CD4-positive, alpha-beta T cell treated with Interleukin-17A for 4 hours (primary cell): ENCODE data around the gene IFIT1.
A peak's percentile ranks its signal among the peaks of the same experiment; 100 is the strongest.
"Not testable (repeated sequence)": the region's sequence is repeated elsewhere in the genome, so short reads cannot be mapped to it uniquely, and the experiment has no call there.

Experiments
- DNase-seq: peaks from one replicate; pipeline ENCODE4 v3.0.0-alpha.2; 2020; ENCODE audit warnings: mixed read lengths

The IFIT1 gene

GRCh38 chr10:89368129-89368528 lies 24.3 kb upstream of the IFIT1 start:
- no peak for DNase-seq

- DNase-seq: peak; percentile 39
These were observed 23.0 kb upstream of the IFIT1 start for GRCh38 chr10:89369156-89370105.

GRCh38 chr10:89371079-89371478 lies 21.3 kb upstream of the IFIT1 start:
- no peak for DNase-seq

- DNase-seq: no peak
These were observed 20.4 kb upstream of the IFIT1 start for GRCh38 chr10:89371987-89372386.

- no peak for DNase-seq
These were observed 18.3 kb upstream of the IFIT1 start for GRCh38 chr10:89373916-89374711.

GRCh38 chr10:89374713-89375141 lies 17.7 kb upstream of the IFIT1 start:
- DNase-seq: no peak

- DNase-seq: no peak
These were observed 14.5 kb upstream of the IFIT1 start, which contains the start of gene IFIT1B for GRCh38 chr10:89377705-89378637. IFIT1B (plus strand) TSS chr10:89378056; CDS start chr10:89378136, 80 bp downstream.

- DNase-seq: no peak
These were observed 13.3 kb upstream of the IFIT1 start for GRCh38 chr10:89379103-89379502.

GRCh38 chr10:89382757-89383156 lies 9.7 kb upstream of the IFIT1 start:
- DNase-seq: no peak

GRCh38 chr10:89384474-89385340 lies 7.7 kb upstream of the IFIT1 start:
- no peak for DNase-seq

- DNase-seq: no peak
These were observed 3.6 kb upstream of the IFIT1 start for GRCh38 chr10:89388806-89389205.

- no peak for DNase-seq
These were observed 3.2 kb upstream of the IFIT1 start for GRCh38 chr10:89389254-89389653.

- no peak for DNase-seq
These were observed 1.8 kb upstream of the IFIT1 start for GRCh38 chr10:89390476-89391225.

- DNase-seq: not testable (repeated sequence)
These were observed 1.2 kb upstream of the IFIT1 start for GRCh38 chr10:89391226-89391576.

GRCh38 chr10:89392974-89393373 lies 551 bp downstream of the IFIT1 start:
- no peak for DNase-seq

GRCh38 chr10:89393898-89394297 lies 1.5 kb downstream of the IFIT1 start:
- no peak for DNase-seq

GRCh38 chr10:89395141-89395540 lies 2.7 kb downstream of the IFIT1 start:
- no peak for DNase-seq

- DNase-seq: no peak
These were observed 5.8 kb downstream of the IFIT1 start for GRCh38 chr10:89398003-89398749.

GRCh38 chr10:89399956-89400355 lies 7.5 kb downstream of the IFIT1 start:
- DNase-seq: no peak

- no peak for DNase-seq
These were observed 10.6 kb downstream of the IFIT1 start for GRCh38 chr10:89403043-89403442.
